HG03103 (cell line): ENCODE measurements around the gene ABHD6.
"Not testable (repeated sequence)": the region's sequence is repeated elsewhere in the genome, so short reads cannot be mapped to it uniquely, and the experiment has no call there.

Experiments used
- ATAC-seq: cut with Tn5 transposase; IDR thresholded peaks from one replicate; pipeline ENCODE4 v1.9.1; 2021; ENCODE audit warnings: low read depth; ENCODE audit not compliant: unreplicated experiment

Gene ABHD6

GRCh38 chr3:58241306-58242044, 3.9 kb downstream of the ABHD6 start:
- ATAC-seq: no peak

GRCh38 chr3:58242340-58242739, 4.7 kb downstream of the ABHD6 start:
- no peak for ATAC-seq

- not testable (repeated sequence) for ATAC-seq
These were observed 5.3 kb downstream of the ABHD6 start for GRCh38 chr3:58242860-58243259.

GRCh38 chr3:58243976-58244585, 6.5 kb downstream of the ABHD6 start:
- no peak for ATAC-seq

- no peak for ATAC-seq
These were observed 8.8 kb downstream of the ABHD6 start for GRCh38 chr3:58246148-58247047.

- no peak for ATAC-seq
These were observed 11.9 kb downstream of the ABHD6 start for GRCh38 chr3:58249358-58250092.

- no peak for ATAC-seq
These were observed 12.6 kb downstream of the ABHD6 start for GRCh38 chr3:58250093-58250707.

GRCh38 chr3:58251631-58252035, 14.0 kb downstream of the ABHD6 start:
- no peak for ATAC-seq

- ATAC-seq: no peak
These were observed 16.6 kb downstream of the ABHD6 start for GRCh38 chr3:58254144-58254543.

GRCh38 chr3:58256061-58256460, 18.5 kb downstream of the ABHD6 start:
- no peak for ATAC-seq

GRCh38 chr3:58256511-58256910, 18.9 kb downstream of the ABHD6 start:
- no peak for ATAC-seq

- ATAC-seq: no peak
These were observed 20.9 kb downstream of the ABHD6 start for GRCh38 chr3:58258392-58259055.

GRCh38 chr3:58260261-58260731, 22.7 kb downstream of the ABHD6 start:
- no peak for ATAC-seq

- ATAC-seq: no peak
These were observed 23.1 kb downstream of the ABHD6 start for GRCh38 chr3:58260733-58261132.

GRCh38 chr3:58261954-58262666, 24.5 kb downstream of the ABHD6 start:
- no peak for ATAC-seq

- no peak for ATAC-seq
These were observed 29.0 kb downstream of the ABHD6 start for GRCh38 chr3:58266577-58266976.

GRCh38 chr3:58267543-58267942, 30.0 kb downstream of the ABHD6 start:
- ATAC-seq: not testable (repeated sequence)

- no peak for ATAC-seq
These were observed 31.8 kb downstream of the ABHD6 start for GRCh38 chr3:58269356-58269755.

GRCh38 chr3:58270485-58270884, 32.9 kb downstream of the ABHD6 start:
- no peak for ATAC-seq
